Bladder microvascular endothelial cell (primary cell): ENCODE measurements around the gene NBEAL1. TPM values are rescaled to one million over a fixed set of nuclear protein-coding genes. Genes with fewer than 3 reads are reported as not detected.

Experiments used
- total RNA-seq: library from RNA; depleted of rRNA; stranded (reverse); fragments of >200 nt; gene quantifications from 2 replicates; pipeline ENCODE4 v1.2.3, GENCODE V29; 2014

The NBEAL1 gene
- total RNA-seq: 14.1 and 56.3 TPM in 2 replicates

GRCh38 chr2:203014456-203015199, at the start of gene NBEAL1:
Gene NBEAL1 (plus strand): TSS chr2:203014875. CDS start chr2:203016385, 1,510 bp downstream.

DNA sequence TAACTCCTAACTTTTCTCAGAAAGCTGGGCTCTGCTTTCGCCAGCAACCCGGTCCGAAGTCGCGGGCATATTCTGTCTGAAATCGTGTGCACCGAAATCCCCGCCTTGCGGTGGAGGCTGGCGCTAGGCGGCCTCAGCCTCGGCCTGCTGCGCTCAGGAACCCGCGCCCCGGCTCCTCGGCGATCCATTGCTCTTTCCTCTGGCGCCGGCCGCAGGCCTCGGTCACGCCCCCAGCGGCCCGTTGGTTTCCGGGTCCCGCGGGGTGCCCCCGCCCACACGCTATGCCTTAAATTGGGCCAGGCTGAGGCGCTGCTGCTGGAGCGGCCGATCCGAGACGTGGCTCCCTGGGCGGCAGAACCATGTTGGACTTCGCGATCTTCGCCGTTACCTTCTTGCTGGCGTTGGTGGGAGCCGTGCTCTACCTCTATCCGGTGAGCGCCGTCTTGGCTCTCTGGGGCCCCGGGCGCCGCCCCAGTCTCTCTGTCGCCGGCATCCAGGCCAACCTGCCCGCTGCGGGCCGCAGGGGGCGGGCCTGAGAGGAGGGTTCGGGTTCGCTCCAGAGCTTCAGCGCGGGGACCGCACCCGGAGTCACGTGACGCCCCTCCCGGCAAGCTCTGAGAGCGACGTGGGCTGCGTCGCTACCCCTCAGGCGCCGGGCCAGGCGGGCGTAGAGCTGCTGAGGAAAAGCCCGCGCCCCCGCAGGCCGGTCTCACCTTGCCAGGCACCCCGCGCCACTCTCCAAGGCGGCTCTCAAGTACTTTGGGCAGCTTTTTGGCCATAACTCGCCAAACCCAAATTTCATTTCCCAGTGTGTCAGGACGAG, 224.2 kb downstream of the NBEAL1 start, which contains the start of gene CYP20A1:
CYP20A1 (plus strand) TSS at position 315 of the 823 bp plus-strand sequence; CDS start at position 360, 45 bp downstream.

Other genes starting within 250 kb of the NBEAL1 start
- gene ICA1L, start 143.1 kb upstream of the NBEAL1 start, total RNA-seq: 1.5 and 1.9 TPM in 2 replicates
- 18.5 and 45.4 TPM in 2 replicates for gene WDR12, start 103.2 kb upstream of the NBEAL1 start, total RNA-seq
- 1.9 and 3.5 TPM in 2 replicates for gene CARF, start 102.6 kb upstream of the NBEAL1 start, total RNA-seq
- 21.0 and 37.4 TPM in 2 replicates for gene CYP20A1, start 224.1 kb downstream of the NBEAL1 start, total RNA-seq